A549 (cell line): Measurements from ENCODE around the gene STOX2. TPM values are rescaled to one million over a fixed set of nuclear protein-coding genes. Genes with fewer than 3 reads are reported as not detected.

ENCODE experiments used
- ATAC-seq, 2 experiments: fragments of 200-7000 bp in 1 of 2; fragments of >200 bp in 1 of 2; cut with Nextera tagmentation in 1 of 2; cut with Tn5 transposase in 1 of 2; 3 replicates each; pipeline versions ENCODE4 v1.8.0 to v1.9.1; 2018 to 2020; ENCODE audit warnings: mild to moderate bottlenecking in 1 of 2, moderate library complexity in 1 of 2
- CTCF ChIA-PET: fragments of 300-600 bp; sonication (Branson Sonifier 250); formaldehyde crosslinking; extraction: SDS; loops from one replicate; lab custom pipeline; 2021; ENCODE audit warnings: antibody characterized with exemption, inconsistent platforms; lab: Yijun Ruan, JAX
- POLR2A ChIA-PET: fragments of 350-600 bp; formaldehyde crosslinking; extraction: SDS; loops from one replicate; lab custom pipeline; 2021; ENCODE audit warnings: antibody characterized with exemption, inconsistent platforms; lab: Yijun Ruan, JAX
- DNase-seq, 2 experiments: peaks; one replicate each; pipeline versions ENCODE4 v3.0.0 to v3.0.0-alpha.2; 2011 to 2016; ENCODE audit warnings: low read depth in 1 of 2, low spot score in 1 of 2
- FAIRE-seq: peaks from 2 replicates; lab custom pipeline; 2011; peaks lifted over from hg19 to GRCh38; lab: Jason Lieb, UNC
- H3K27ac ChIP-seq, 2 experiments: fragments of >200 bp; sonication (Bioruptor Twin); formaldehyde crosslinking; 3 replicates each; pipeline ENCODE4 v1.5.1; 2016 to 2017
- H3K4me1 ChIP-seq: fragments of >200 bp; sonication (Bioruptor Twin); formaldehyde crosslinking; 3 replicates; pipeline ENCODE4 v1.6.1; 2016
- H3K4me2 ChIP-seq: fragments of >200 bp; sonication (Bioruptor Twin); formaldehyde crosslinking; 3 replicates; pipeline ENCODE4 v1.6.1; 2016
- H3K4me3 ChIP-seq: fragments of >200 bp; sonication (Bioruptor Twin); formaldehyde crosslinking; 3 replicates; pipeline ENCODE4 v1.5.1; 2016
- H3K9me3 ChIP-seq: fragments of >200 bp; sonication (Bioruptor Twin); formaldehyde crosslinking; 3 replicates; pipeline ENCODE4 v1.6.1; 2016
- BCL3 ChIP-seq: fragments of >200 bp; sonication (Bioruptor Twin); formaldehyde crosslinking; IDR thresholded peaks from 3 replicates; pipeline ENCODE4 v1.6.1; 2016
- CBX8 ChIP-seq: fragments of 200-600 bp; sonication (generic); IDR thresholded peaks from 2 replicates; pipeline ENCODE4 v1.6.1; 2016
- CEBPB ChIP-seq, 2 experiments: fragments of >200 bp in 1 of 2; sonication (Bioruptor Twin) in 1 of 2; formaldehyde crosslinking in 1 of 2; IDR thresholded peaks; 2 replicates each; pipeline ENCODE4 v1.6.1; 2012 to 2016
- CHD4 ChIP-seq: fragments of 200-600 bp; sonication (generic); IDR thresholded peaks from 2 replicates; pipeline ENCODE4 v1.6.1; 2016; ENCODE audit warnings: antibody characterized with exemption, mild to moderate bottlenecking, borderline replicate concordance
- E2F6 ChIP-seq: IDR thresholded peaks from 2 replicates; pipeline ENCODE4 v1.6.1; 2012; ENCODE audit warnings: low read depth, borderline replicate concordance
- EHF ChIP-seq: fragments of 250-450 bp; sonication (Bioruptor Pico); IDR thresholded peaks from 2 replicates; pipeline ENCODE4 v1.5.0; 2020; ENCODE audit warnings: mild to moderate bottlenecking
- EHMT2 ChIP-seq: fragments of 200-600 bp; sonication (generic); IDR thresholded peaks from 2 replicates; pipeline ENCODE4 v1.6.1; 2016; ENCODE audit warnings: antibody characterized with exemption, low read depth, mild to moderate bottlenecking, moderate library complexity
- ELK1 ChIP-seq: fragments of 150-350 bp; IDR thresholded peaks from 2 replicates; pipeline ENCODE4 v1.6.1; 2014; ENCODE audit warnings: low read depth, mild to moderate bottlenecking, low read length
- EP300 ChIP-seq, 2 experiments: fragments of >200 bp; sonication (Bioruptor Twin); formaldehyde crosslinking; IDR thresholded peaks; 2 replicates in 1 of 2; 3 replicates in 1 of 2; pipeline ENCODE4 v1.6.1; 2016 to 2017
- FOSB ChIP-seq: fragments of 250-450 bp; sonication (Bioruptor Pico); IDR thresholded peaks from 2 replicates; pipeline ENCODE4 v1.5.0; 2020; ENCODE audit warnings: mild to moderate bottlenecking, moderate library complexity
- FOXS1 ChIP-seq: fragments of 250-450 bp; sonication (Bioruptor Pico); IDR thresholded peaks from 2 replicates; pipeline ENCODE4 v1.5.0; 2020; ENCODE audit warnings: mild to moderate bottlenecking, moderate library complexity
- HDAC2 ChIP-seq: fragments of 200-600 bp; sonication (generic); IDR thresholded peaks from 2 replicates; pipeline ENCODE4 v1.6.1; 2016
- HEYL ChIP-seq: fragments of 250-450 bp; sonication (Bioruptor Pico); IDR thresholded peaks from 2 replicates; pipeline ENCODE4 v1.8.0; 2021; ENCODE audit warnings: mild to moderate bottlenecking, moderate library complexity
- HOXB13 ChIP-seq: fragments of 250-450 bp; sonication (Bioruptor Pico); IDR thresholded peaks from 2 replicates; pipeline ENCODE4 v1.5.0; 2020; ENCODE audit warnings: low read depth, mild to moderate bottlenecking, moderate library complexity
- KDM5A ChIP-seq: fragments of 200-600 bp; sonication (generic); IDR thresholded peaks from 2 replicates; pipeline ENCODE4 v1.6.1; 2016; ENCODE audit warnings: antibody characterized with exemption, mild to moderate bottlenecking
- MAX ChIP-seq: IDR thresholded peaks from 2 replicates; pipeline ENCODE4 v1.6.1; 2012
- MAZ ChIP-seq: fragments of 150-350 bp; IDR thresholded peaks from 2 replicates; pipeline ENCODE4 v1.6.1; 2014; ENCODE audit warnings: antibody characterized with exemption, low read depth, low read length, borderline replicate concordance
- NR3C1 ChIP-seq: fragments of >200 bp; sonication (Bioruptor Twin); formaldehyde crosslinking; IDR thresholded peaks from 3 replicates; pipeline ENCODE4 v1.6.1; 2017
- PBX3 ChIP-seq: IDR thresholded peaks from 2 replicates; pipeline ENCODE4 v1.6.1; 2012
- POLR2A ChIP-seq: IDR thresholded peaks from 2 replicates; pipeline ENCODE4 v1.6.1; 2012; ENCODE audit warnings: mild to moderate bottlenecking, low read length
- RCOR1 ChIP-seq: fragments of 150-350 bp; IDR thresholded peaks from 2 replicates; pipeline ENCODE4 v1.6.1; 2014; ENCODE audit warnings: antibody characterized with exemption, low read length, low read depth
- RFX5 ChIP-seq: fragments of 450-650 bp; IDR thresholded peaks from 2 replicates; pipeline ENCODE4 v1.7.1; 2014; ENCODE audit warnings: antibody characterized with exemption, mild to moderate bottlenecking, moderate library complexity
- RNF2 ChIP-seq: fragments of 200-600 bp; sonication (generic); IDR thresholded peaks from 2 replicates; pipeline ENCODE4 v1.6.1; 2016; ENCODE audit warnings: low read depth, mild to moderate bottlenecking, antibody characterized with exemption, moderate library complexity, borderline replicate concordance
- WGBS: methylation state at CpG from one replicate; pipeline ENCODE4 v1.1.6; 2017; ENCODE audit errors: missing lambda C conversion rate; 5-methylcytosine and 5-hydroxymethylcytosine counted together
- polyA minus RNA-seq: library from RNA; depleted of rRNA, polyadenylated mRNA; stranded (reverse); fragments of >200 nt; gene quantifications from 2 replicates; pipeline ENCODE4 v1.2.3, GENCODE V29; 2011; rRNA and poly(A)+ RNA removed
- polyA plus RNA-seq, 4 experiments: library from polyadenylated mRNA; depleted of rRNA in 3 of 4; stranded (reverse); fragments of >200 nt; fragmentation: RNase III in 1 of 4; extraction: RNeasy Plus Mini Kit Qiagen cat#74134 plus additional on column Dnase treatment in 1 of 4; gene quantifications; 2 replicates in 3 of 4; 3 replicates in 1 of 4; pipeline ENCODE4 v1.2.3, GENCODE V29; 2011 to 2017

Gene STOX2
- polyA plus RNA-seq (2011; rRNA removed) = 5.2 and 7.0 TPM in 2 replicates
- polyA plus RNA-seq (2012; cell fraction: cytosol; rRNA removed) = 2.3 and 2.6 TPM in 2 replicates
- 4.1 and 4.3 TPM in 2 replicates for polyA plus RNA-seq (2012; cell fraction: nucleus; rRNA removed)
- 2.2 to 2.7 TPM (median 2.5 TPM) in 3 replicates for polyA plus RNA-seq (2017; fragmentation: RNase III; extraction: RNeasy Plus Mini Kit Qiagen cat#74134 plus additional on column Dnase treatment)
- 29.8 and 43.3 TPM in 2 replicates for polyA minus RNA-seq

- CTCF ChIA-PET = interaction anchor here (0.9 kb wide), 1 partner anchor 26 kb away, joined by 3 read pairs; no protein-coding TSS in a partner anchor
- peak; percentile 71 to 73 for DNase-seq
- 0 out of 3 replicates have a peak, but pooled peaks cover 3% of the 10 kb centered on the region for H3K4me1 ChIP-seq
- POLR2A ChIA-PET = interaction anchor here (2.8 kb wide), 1 partner anchor 83 kb away, joined by 21 read pairs; no protein-coding TSS in a partner anchor
- 0% methylated on average over 15 of the region's 45 CpGs for WGBS
- no peaks in the 10 kb centered on the region for H3K9me3 ChIP-seq
- FAIRE-seq = no peak
- H3K4me2 ChIP-seq = peak within 1 kb of the TSS; percentile 98
- peak; percentile 92 to 95 for ATAC-seq
- peak within 1 kb of the TSS; percentile 65 to 87 for H3K27ac ChIP-seq
- TF ChIP-seq KDM5A (no peak), NR3C1 (no peak), HOXB13 (CRISPR knock-in tag) (no peak), FOXS1 (CRISPR knock-in tag) (no peak), CHD4 (no peak), CBX8 (no peak), RNF2 (no peak), MAX (peak; percentile 29; the same call in 1 of the 2 replicates), E2F6 (no peak), EP300 (IDR thresholded peaks at IDR 0.05) (no peak), POLR2A (peak; percentile 68), MAZ (no peak)
- H3K4me3 ChIP-seq = peak within 1 kb of the TSS; percentile 66
Observed at GRCh38 chr4:183905081-183905592, at the start of gene STOX2. TSS of gene STOX2 (plus strand) at chr4:183905307. CDS start at chr4:183906791, 1,484 bp downstream.

- no peak for ATAC-seq
- FAIRE-seq = no peak
- POLR2A ChIA-PET = no interaction called here
Observed at GRCh38 chr4:183855323-183856190, 49.5 kb upstream of the STOX2 start.

More at GRCh38 chr4:183855323-183856190, 49.5 kb upstream of the STOX2 start:
- H3K4me2 ChIP-seq = no peak overlapping the region
- WGBS = 59% methylated on average over 12 of the region's 14 CpGs
- no peak overlapping the region for H3K4me3 ChIP-seq
- no peak for TF ChIP-seq CEBPB (IDR thresholded peaks at IDR 0.05)
- no peak for TF ChIP-seq EP300 (IDR thresholded peaks at IDR 0.05)
- TF ChIP-seq ELK1 = no peak
- no peak for TF ChIP-seq FOXS1 (CRISPR knock-in tag)
- no peak for TF ChIP-seq HEYL (CRISPR knock-in tag)
- no peak for TF ChIP-seq BCL3
- no peak for TF ChIP-seq RCOR1
- TF ChIP-seq PBX3 = no peak
- no peak for TF ChIP-seq HDAC2
- TF ChIP-seq NR3C1 = no peak
- TF ChIP-seq FOSB (CRISPR knock-in tag) = no peak
- no peak for TF ChIP-seq RFX5
- TF ChIP-seq EHF (CRISPR knock-in tag) = no peak
- no peak for TF ChIP-seq MAX
- no peak for TF ChIP-seq EHMT2
- CTCF ChIA-PET = interaction anchor here (1.1 kb wide), 1 partner anchor 312 kb away, joined by 4 read pairs; no protein-coding TSS in a partner anchor
- DNase-seq = no peak
- H3K4me1 ChIP-seq = no peaks in the 10 kb centered on the region
- no peaks in the 10 kb centered on the region for H3K9me3 ChIP-seq
- no peak overlapping the region for H3K27ac ChIP-seq
